ENCODE measurements around the gene BSND.

BSND gene

GRCh38 chr1:54994355-54994990, 4.3 kb upstream of the BSND start:
- no peak for DNase-seq

- no peak for DNase-seq
These were observed 3.5 kb upstream of the BSND start for GRCh38 chr1:54995013-54995760.

GRCh38 chr1:54995835-54996234, 2.9 kb upstream of the BSND start:
- no peak for DNase-seq

- peak; percentile 73 for DNase-seq
These were observed 2.3 kb upstream of the BSND start for GRCh38 chr1:54996359-54996868.

- no peak for DNase-seq
These were observed 1.6 kb upstream of the BSND start for GRCh38 chr1:54996869-54997710.

- no peak for DNase-seq
These were observed 1.1 kb upstream of the BSND start for GRCh38 chr1:54997711-54997986.

- DNase-seq = no peak
These were observed 633 bp upstream of the BSND start for GRCh38 chr1:54998100-54998499.

GRCh38 chr1:55000110-55001085, 1.7 kb downstream of the BSND start:
- no peak for DNase-seq

GRCh38 chr1:55001311-55001710, 2.6 kb downstream of the BSND start:
- no peak for DNase-seq

GRCh38 chr1:55002686-55003085, 4.0 kb downstream of the BSND start:
- no peak for DNase-seq

GRCh38 chr1:55005351-55006140, 6.8 kb downstream of the BSND start:
- DNase-seq = no peak

- DNase-seq = no peak
These were observed 8.2 kb downstream of the BSND start for GRCh38 chr1:55006931-55007330.

GRCh38 chr1:55007625-55008024, 8.9 kb downstream of the BSND start:
- DNase-seq = no peak

GRCh38 chr1:55010194-55010886, 11.6 kb downstream of the BSND start:
- no peak for DNase-seq

GRCh38 chr1:55010887-55011217, 12.1 kb downstream of the BSND start:
- DNase-seq = no peak

GRCh38 chr1:55012661-55013060, 13.9 kb downstream of the BSND start:
- no peak for DNase-seq

- DNase-seq = no peak
These were observed 16.4 kb downstream of the BSND start for GRCh38 chr1:55015123-55015522.

- DNase-seq = no peak
These were observed 17.2 kb downstream of the BSND start for GRCh38 chr1:55015731-55016620.

GRCh38 chr1:55018395-55018794, 19.7 kb downstream of the BSND start:
- no peak for DNase-seq

- peak; percentile 86 for DNase-seq
These were observed 23.3 kb downstream of the BSND start for GRCh38 chr1:55021942-55022546.

Data from right hindlimb (tissue), 1 donor.